Esophagus squamous epithelium (tissue), 5 donors: ENCODE data around the gene EPN3. TPM values are rescaled to one million over a fixed set of nuclear protein-coding genes. Genes with fewer than 3 reads are reported as not detected.

Experiments
- DNase-seq: peaks from one replicate; lab custom pipeline; 2025; lab: John Stamatoyannopoulos, UW
- H3K27ac ChIP-seq, 4 donors: fragments of 200-600 bp; sonication (generic); one replicate each; pipeline ENCODE4 v1.5.1; 2016 to 2019; ENCODE audit warnings: mild to moderate bottlenecking in 1 of 4
- H3K27me3 ChIP-seq, 4 donors: fragments of 200-600 bp; sonication (generic); 1 replicate in 3 of 4; 2 replicates in 1 of 4; pipeline versions ENCODE4 v1.5.1 to v1.6.0; 2017 to 2021; ENCODE audit warnings: antibody characterized with exemption in 1 of 4
- H3K36me3 ChIP-seq, 3 donors: fragments of 200-600 bp; sonication (generic); one replicate each; pipeline ENCODE4 v1.5.1; 2016 to 2019
- H3K4me1 ChIP-seq, 3 donors: fragments of 200-600 bp; sonication (generic); one replicate each; pipeline ENCODE4 v1.5.1; 2017 to 2019
- H3K4me3 ChIP-seq, 4 donors: fragments of 200-600 bp; sonication (generic); 1 replicate in 3 of 4; 2 replicates in 1 of 4; pipeline ENCODE4 v1.5.1; 2016 to 2019; ENCODE audit warnings: mild to moderate bottlenecking in 2 of 4, moderate library complexity in 1 of 4
- H3K9me3 ChIP-seq, 3 donors: fragments of 200-600 bp; sonication (generic); one replicate each; pipeline ENCODE4 v1.5.1; 2016 to 2019
- CTCF ChIP-seq, 6 experiments: fragments of 450-650 bp in 4 of 6; fragments of 200-600 bp in 2 of 6; sonication (generic) in 2 of 6; IDR thresholded peaks; one replicate each; pipeline ENCODE4 v1.5.1; 2016 to 2019; ENCODE audit warnings: antibody characterized with exemption in 6 of 6, mild to moderate bottlenecking in 4 of 6, moderate library complexity in 4 of 6
- POLR2A ChIP-seq, 4 donors: fragments of 450-650 bp; IDR thresholded peaks; one replicate each; pipeline ENCODE4 v1.6.1; 2017; ENCODE audit warnings: antibody characterized with exemption in 4 of 4, mild to moderate bottlenecking in 4 of 4, moderate library complexity in 3 of 4
- WGBS, 2 donors: methylation state at CpG; one replicate each; pipeline ENCODE4 v1.1.5; 2018; 5-methylcytosine and 5-hydroxymethylcytosine counted together
- intact Hi-C: fragments of 100-400 bp; cut with DNase I; formaldehyde crosslinking; loops from one replicate; pipeline ENCODE4 v1.15.0; 2022
- total RNA-seq, 4 donors: library from RNA; depleted of rRNA; stranded (reverse); fragments of >200 nt; gene quantifications; one replicate each; pipeline ENCODE4 v1.1.0, GENCODE V29; 2016
- donor health status: DM: yes; HTN: yes; CAD: no.

Gene EPN3
- total RNA-seq, 4 donors from 2014 or later: 24.5 to 111 (median 51.8) TPM

- intact Hi-C loops: no loop called here
- 0% methylated on average over 5 to 10 of the region's 56 CpGs for WGBS, 2 donors
- H3K9me3 ChIP-seq: no peaks in the 10 kb centered on the region
- peaks cover 0 to 11% (median 0%) of the 10 kb centered on the region in 3 donors for H3K36me3 ChIP-seq
- peaks cover 27 to 99% (median 31%) of the 10 kb centered on the region in 4 donors for H3K27me3 ChIP-seq
- H3K4me1 ChIP-seq: peaks cover 34 to 56% (median 39%) of the 10 kb centered on the region in 3 donors
- no peak for DNase-seq
- peak within 1 kb of the TSS in 2 of 4 donors; percentile 31 to 54 for H3K27ac ChIP-seq
- peak within 1 kb of the TSS; percentile 40 to 71 (median 50) for H3K4me3 ChIP-seq
- no peak for TF ChIP-seq CTCF (IDR thresholded peaks at IDR 0.05)
- peak in 1 of 4 donors; percentile 33 for TF ChIP-seq POLR2A (IDR thresholded peaks at IDR 0.05)
Measured at GRCh38 chr17:50560185-50560824, 27.8 kb downstream of the EPN3 start, which contains the start of gene CACNA1G. TSS of gene CACNA1G (plus strand) at chr17:50560715. CDS start at chr17:50561460, 745 bp downstream.

DNA sequence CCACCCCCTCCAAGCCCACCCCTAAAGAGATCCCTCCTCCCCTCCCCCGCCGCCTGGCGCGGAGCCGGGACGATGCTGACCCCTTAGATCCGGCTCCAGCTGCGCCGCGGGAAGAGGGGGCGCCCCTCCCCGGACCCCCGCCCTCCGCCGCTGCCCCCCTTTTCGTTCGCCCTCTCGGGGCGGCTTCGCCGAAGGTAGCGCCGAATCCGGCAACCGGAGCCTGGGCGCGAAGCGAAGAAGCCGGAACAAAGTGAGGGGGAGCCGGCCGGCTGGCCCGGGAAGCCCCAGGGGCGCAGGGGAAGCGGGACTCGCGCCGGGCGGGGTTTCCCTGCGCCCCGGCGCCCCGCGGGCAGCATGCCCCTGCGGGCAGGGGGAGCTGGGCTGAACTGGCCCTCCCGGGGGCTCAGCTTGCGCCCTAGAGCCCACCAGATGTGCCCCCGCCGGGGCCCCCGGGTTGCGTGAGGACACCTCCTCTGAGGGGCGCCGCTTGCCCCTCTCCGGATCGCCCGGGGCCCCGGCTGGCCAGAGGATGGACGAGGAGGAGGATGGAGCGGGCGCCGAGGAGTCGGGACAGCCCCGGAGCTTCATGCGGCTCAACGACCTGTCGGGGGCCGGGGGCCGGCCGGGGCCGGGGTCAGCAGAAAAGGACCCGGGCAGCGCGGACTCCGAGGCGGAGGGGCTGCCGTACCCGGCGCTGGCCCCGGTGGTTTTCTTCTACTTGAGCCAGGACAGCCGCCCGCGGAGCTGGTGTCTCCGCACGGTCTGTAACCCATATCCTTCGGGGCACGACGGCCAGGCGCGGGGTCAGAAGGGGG is 28.6 kb downstream of the EPN3 start:
- peaks cover 27 to 99% (median 35%) of the 10 kb centered on the region in 4 donors for H3K27me3 ChIP-seq
- intact Hi-C loops: no loop called here

GRCh38 chr17:50561746-50562141 is 29.2 kb downstream of the EPN3 start:
- DNase-seq: no peak
- peak overlapping the region in 3 of 4 donors; percentile 46 to 71 (median 54) for H3K4me3 ChIP-seq
- intact Hi-C loops: no loop called here
- no peak for TF ChIP-seq CTCF (IDR thresholded peaks at IDR 0.05)
- no peak for TF ChIP-seq POLR2A (IDR thresholded peaks at IDR 0.05)
- 0% methylated on average over 3 of the region's 27 CpGs; no CpG with 5 or more reads in 1 of the 2 donors for WGBS, 2 donors
- H3K36me3 ChIP-seq: no peaks in the 10 kb centered on the region
- no peak overlapping the region for H3K27ac ChIP-seq
- peaks cover 27 to 99% (median 36%) of the 10 kb centered on the region in 4 donors for H3K27me3 ChIP-seq
- H3K4me1 ChIP-seq: peaks cover 34 to 61% (median 43%) of the 10 kb centered on the region in 3 donors
- H3K9me3 ChIP-seq: no peaks in the 10 kb centered on the region

More for the DNA sequence above, 28.6 kb downstream of the EPN3 start:
- no peak for DNase-seq
- Histone ChIP-seq H3K4me3 (peak overlapping the region; percentile 40 to 71 (median 50)), H3K9me3 (no peaks in the 10 kb centered on the region), H3K36me3 (peaks cover 0 to 3% (median 0%) of the 10 kb centered on the region in 3 donors), H3K4me1 (peaks cover 34 to 61% (median 43%) of the 10 kb centered on the region in 3 donors), H3K27ac (peak overlapping the region in 1 of 4 donors; percentile 54)
- TF ChIP-seq CTCF (IDR thresholded peaks at IDR 0.05) (no peak), POLR2A (IDR thresholded peaks at IDR 0.05) (no peak)
- WGBS, 2 donors: no CpG with 5 or more reads among the region's 88 CpGs

DNA sequence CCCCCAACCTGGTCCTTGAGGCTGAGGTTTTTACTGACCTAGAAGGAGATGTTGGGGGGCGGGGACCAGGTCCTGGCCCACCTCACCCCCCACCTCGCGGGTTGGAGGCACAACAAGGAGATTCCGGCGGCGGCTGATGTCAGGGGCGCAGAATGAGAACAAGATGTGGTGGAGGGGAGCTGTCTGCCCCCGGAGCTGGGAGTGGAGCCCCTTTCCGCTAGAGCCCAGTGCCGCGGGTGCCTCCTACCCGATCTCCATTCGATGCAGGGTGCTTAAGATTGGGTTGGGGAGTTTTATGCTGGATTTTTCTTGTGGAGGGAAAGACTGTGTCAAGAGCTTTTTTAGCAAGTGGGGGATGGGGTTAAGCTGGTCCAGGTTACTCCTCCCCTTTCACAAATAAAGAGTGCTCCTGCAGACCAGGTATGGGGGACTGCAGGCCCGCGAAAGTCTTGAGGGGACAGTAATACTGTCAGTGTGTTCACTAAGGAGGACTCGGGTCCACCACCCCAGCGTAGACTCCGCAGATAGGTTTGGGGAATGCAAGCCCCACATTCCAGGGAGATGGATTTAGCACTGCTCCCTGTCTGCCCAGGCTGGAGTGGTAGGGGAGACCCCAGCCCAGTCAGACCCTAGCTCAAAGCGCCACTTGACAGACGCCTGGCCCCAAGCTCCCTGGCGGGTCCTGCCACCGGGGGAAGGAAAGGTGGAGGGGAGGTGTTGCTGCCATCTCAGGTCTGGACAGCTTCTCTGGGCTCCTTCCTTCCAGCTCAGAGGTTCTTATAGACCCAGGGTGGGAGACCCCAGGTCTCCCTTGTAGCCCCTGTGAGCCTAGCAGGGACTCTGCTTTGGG is 29.9 kb downstream of the EPN3 start:
- TF ChIP-seq POLR2A (IDR thresholded peaks at IDR 0.05): no peak
- no peak for TF ChIP-seq CTCF (IDR thresholded peaks at IDR 0.05)
- Histone ChIP-seq H3K27me3 (peaks cover 27 to 99% (median 36%) of the 10 kb centered on the region in 4 donors), H3K27ac (no peak overlapping the region), H3K4me1 (peaks cover 34 to 61% (median 43%) of the 10 kb centered on the region in 3 donors), H3K4me3 (peak overlapping the region in 2 of 4 donors; percentile 54 to 71), H3K36me3 (no peaks in the 10 kb centered on the region), H3K9me3 (no peaks in the 10 kb centered on the region)
- WGBS, 2 donors: 34 to 35% methylated on average over 9 to 17 of the region's 22 CpGs
- DNase-seq: no peak
- intact Hi-C loops: no loop called here
